IMR-90 (cell line): ENCODE data around the gene DPP10. TPM values are rescaled to one million over a fixed set of nuclear protein-coding genes. Genes with fewer than 3 reads are reported as not detected.

Experiments used
- ATAC-seq: fragments of 200-7000 bp; cut with Tn5 transposase; 2 replicates; pipeline ENCODE4 v1.9.1; 2020; ENCODE audit warnings: low read depth, mild to moderate bottlenecking, moderate library complexity
- BruUV-seq: library from RNA; stranded (reverse); fragments of 400-500 nt; replicated peaks from 2 replicates; lab custom pipeline; 2021; lab: Mats Ljungman, UMichigan
- CTCF ChIA-PET: fragments of 300-600 bp; formaldehyde crosslinking; extraction: SDS; loops from one replicate; lab custom pipeline; 2021; ENCODE audit warnings: antibody characterized with exemption; lab: Yijun Ruan, JAX
- POLR2A ChIA-PET: fragments of 300-600 bp; sonication (Branson Sonifier 250); formaldehyde crosslinking; loops from one replicate; lab custom pipeline; 2022; ENCODE audit warnings: antibody characterized with exemption; ENCODE audit not compliant: unreplicated experiment; lab: Charles Lee
- DNase-seq: peaks from one replicate; pipeline ENCODE4 v3.0.0; 2013
- H2AFZ ChIP-seq: replicated peaks from 2 replicates; pipeline ENCODE3; 2013; ENCODE audit warnings: low read length, mild to moderate bottlenecking; ENCODE audit not compliant: poor library complexity
- H2AK5ac ChIP-seq: 2 replicates; pipeline ENCODE4 v1.6.1; 2013; ENCODE audit warnings: low read depth, low read length, inconsistent platforms
- H2AK9ac ChIP-seq: replicated peaks from 2 replicates; pipeline ENCODE3; 2013; ENCODE audit warnings: mild to moderate bottlenecking, low read depth, low read length, moderate library complexity; ENCODE audit not compliant: poor library complexity
- H2BK120ac ChIP-seq: 2 replicates; pipeline ENCODE4 v1.6.1; 2013; ENCODE audit warnings: low read depth, low read length, inconsistent platforms
- H2BK15ac ChIP-seq: 3 replicates; pipeline ENCODE4 v1.6.1; 2013; ENCODE audit warnings: low read depth, low read length, inconsistent platforms
- H2BK20ac ChIP-seq: 2 replicates; pipeline ENCODE4 v1.6.1; 2013; ENCODE audit warnings: low read depth, mild to moderate bottlenecking, inconsistent platforms, low read length, moderate library complexity
- H2BK5ac ChIP-seq: 2 replicates; pipeline ENCODE4 v1.6.1; 2013; ENCODE audit warnings: mild to moderate bottlenecking, low read depth, low read length, inconsistent platforms; ENCODE audit not compliant: poor library complexity, severe bottlenecking
- H3K14ac ChIP-seq: replicated peaks from 2 replicates; pipeline ENCODE4 v1.6.1; 2013; ENCODE audit warnings: low read depth, low read length, inconsistent platforms
- H3K18ac ChIP-seq: 2 replicates; pipeline ENCODE4 v1.6.1; 2013; ENCODE audit warnings: low read depth, low read length, control low read depth
- H3K23ac ChIP-seq: 2 replicates; pipeline ENCODE4 v1.6.1; 2013; ENCODE audit warnings: low read depth, low read length, inconsistent platforms
- H3K27ac ChIP-seq: 2 replicates; pipeline ENCODE4 v1.5.1; 2013; ENCODE audit warnings: mild to moderate bottlenecking, control low read depth, low read length; ENCODE audit not compliant: insufficient read depth
- H3K27me3 ChIP-seq: 2 replicates; pipeline ENCODE4 v1.6.1; 2013; ENCODE audit warnings: low read length; ENCODE audit not compliant: control insufficient read depth, insufficient read depth
- H3K36me3 ChIP-seq: 2 replicates; pipeline ENCODE4 v1.6.1; 2013; ENCODE audit warnings: low read length, mixed read lengths; ENCODE audit not compliant: control insufficient read depth, insufficient read depth
- H3K4ac ChIP-seq: 2 replicates; pipeline ENCODE4 v1.6.1; 2013; ENCODE audit warnings: low read depth, low read length, inconsistent platforms
- H3K4me1 ChIP-seq: 2 replicates; pipeline ENCODE4 v1.6.1; 2013; ENCODE audit warnings: low read length, mixed read lengths; ENCODE audit not compliant: control insufficient read depth, insufficient read depth
- H3K4me2 ChIP-seq: 2 replicates; pipeline ENCODE4 v1.6.1; 2013; ENCODE audit warnings: low read depth, mild to moderate bottlenecking, control low read depth, low read length, moderate library complexity
- H3K4me3 ChIP-seq: 2 replicates; pipeline ENCODE4 v1.5.1; 2013; ENCODE audit warnings: low read depth, mild to moderate bottlenecking, control low read depth, low read length, moderate library complexity; ENCODE audit not compliant: insufficient read depth
- H3K56ac ChIP-seq: 2 replicates; pipeline ENCODE4 v1.6.1; 2013; ENCODE audit warnings: low read length, inconsistent platforms; ENCODE audit not compliant: insufficient read depth; ENCODE audit errors: extremely low read depth
- H3K79me1 ChIP-seq, 2 experiments: 2 replicates each; pipeline ENCODE4 v1.6.1; 2013; ENCODE audit warnings: low read length in 2 of 2, inconsistent platforms in 1 of 2, low read depth in 1 of 2
- H3K9ac ChIP-seq: 2 replicates; pipeline ENCODE4 v1.6.1; 2013; ENCODE audit warnings: low read depth, low read length, control low read depth
- H3K9me1 ChIP-seq: 2 replicates; pipeline ENCODE4 v1.6.1; 2013; ENCODE audit warnings: low read length, inconsistent platforms; ENCODE audit not compliant: insufficient read depth
- H3K9me3 ChIP-seq: 2 replicates; pipeline ENCODE4 v1.6.1; 2013; ENCODE audit warnings: low read length; ENCODE audit not compliant: control insufficient read depth, insufficient read depth
- H4K20me1 ChIP-seq: 2 replicates; pipeline ENCODE4 v1.6.1; 2013; ENCODE audit warnings: low read length, inconsistent platforms; ENCODE audit not compliant: insufficient read depth
- H4K5ac ChIP-seq: 2 replicates; pipeline ENCODE4 v1.6.1; 2013; ENCODE audit warnings: mild to moderate bottlenecking, low read depth, low read length, control low read depth
- H4K8ac ChIP-seq, 2 experiments: 2 replicates each; pipeline ENCODE4 v1.6.1; 2013; ENCODE audit warnings: low read depth in 2 of 2, low read length in 2 of 2, control low read depth in 1 of 2, inconsistent platforms in 1 of 2
- H4K91ac ChIP-seq: 2 replicates; pipeline ENCODE4 v1.6.1; 2013; ENCODE audit warnings: low read depth, low read length, inconsistent platforms; ENCODE audit not compliant: insufficient read depth
- RFX5 ChIP-seq: IDR thresholded peaks from 2 replicates; pipeline ENCODE4 v1.8.0; 2012; ENCODE audit warnings: low read depth, mild to moderate bottlenecking, low read length, moderate library complexity
- dilution Hi-C: fragments of 300-500 bp; cut with HindIII; formaldehyde crosslinking; loops from one replicate; pipeline ENCODE4 v1.14.3; 2018; ENCODE audit warnings: low sequenced_read_pairs; ENCODE audit not compliant: unreplicated experiment
- in situ Hi-C: fragments of 300-500 bp; cut with MboI; formaldehyde crosslinking; loops from 3 replicates; pipeline ENCODE4 v1.14.3; 2019; ENCODE audit warnings: low sequenced_read_pairs, inconsistent platforms, mixed read lengths
- intact Hi-C: fragments of 100-400 bp; cut with micrococcal nuclease; formaldehyde crosslinking; loops from 2 replicates; pipeline ENCODE4 v1.10.0; 2022
- polyA plus RNA-seq, 3 experiments: library from polyadenylated mRNA; depleted of rRNA; stranded (reverse); fragments of >200 nt; gene quantifications; 2 replicates each; pipeline ENCODE4 v1.2.3, GENCODE V29; 2012; ENCODE audit warnings: low replicate concordance in 1 of 3
- total RNA-seq: library from RNA; depleted of rRNA; stranded (reverse); fragments of >200 nt; gene quantifications from 2 replicates; pipeline ENCODE4 v1.2.3, GENCODE V29; 2012
- TF ChIP-seq, protein P1 (sequence below): conservative IDR thresholded peaks from 2 replicates; pipeline ENCODE4 v1.5.1; 2012; ENCODE audit warnings: mild to moderate bottlenecking, low read depth, low read length, improper control_type of control experiment

Gene DPP10
- total and polyA plus RNA-seq, 2 of the 4 experiments (the other 2 are of a cell fraction), result not detected

DNA sequence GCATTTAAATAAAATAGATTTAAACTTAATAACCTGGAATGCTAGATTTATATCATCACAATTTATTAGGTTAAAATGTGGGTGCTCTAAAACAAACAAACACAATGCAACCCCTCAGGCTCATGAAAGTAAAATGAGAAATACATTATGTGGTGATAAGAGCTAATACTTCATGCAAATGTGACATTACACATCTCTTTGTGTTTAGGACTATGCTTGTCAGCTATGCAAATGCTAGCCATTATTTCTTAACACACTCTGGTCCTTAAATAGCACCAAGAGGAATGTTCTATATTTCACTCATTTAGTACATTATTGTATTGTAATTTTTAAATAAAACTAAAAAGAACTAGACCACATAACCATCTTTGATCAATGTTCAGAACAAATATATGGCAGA lies 627.6 kb downstream of the DPP10 start:
- in situ Hi-C loops (no loop called here), dilution Hi-C loops (no loop called here)
- H3K27me3 ChIP-seq, result no peaks in the 10 kb centered on the region

More for the DNA sequence above, 627.6 kb downstream of the DPP10 start:
- Histone ChIP-seq H2BK5ac (no peak overlapping the region), H3K18ac (no peak overlapping the region), H3K9ac (no peak overlapping the region), H2AK9ac (no peak overlapping the region), H3K9me1 (no peaks in the 10 kb centered on the region), H3K4me2 (no peak overlapping the region), H3K4me3 (no peak overlapping the region), H4K8ac (no peak overlapping the region), H3K36me3 (no peaks in the 10 kb centered on the region), H3K56ac (no peak overlapping the region), H3K23ac (no peak overlapping the region), H3K9me3 (no peaks in the 10 kb centered on the region), H3K4me1 (no peaks in the 10 kb centered on the region), H2AK5ac (no peak overlapping the region), H4K5ac (no peak overlapping the region), H2BK20ac (no peak overlapping the region), H3K14ac (no peak overlapping the region), H3K4ac (no peak overlapping the region), H4K91ac (no peak overlapping the region), H2BK120ac (no peak overlapping the region), H4K20me1 (no peaks in the 10 kb centered on the region), H3K27ac (no peak overlapping the region), H2AFZ (no peak overlapping the region), H2BK15ac (no peak overlapping the region), H3K79me1 (no peaks in the 10 kb centered on the region)
- POLR2A ChIA-PET, result no interaction called here
- BruUV-seq, result no TSS peak
- intact Hi-C loops, result no loop called here
- TF ChIP-seq, protein P1, sequence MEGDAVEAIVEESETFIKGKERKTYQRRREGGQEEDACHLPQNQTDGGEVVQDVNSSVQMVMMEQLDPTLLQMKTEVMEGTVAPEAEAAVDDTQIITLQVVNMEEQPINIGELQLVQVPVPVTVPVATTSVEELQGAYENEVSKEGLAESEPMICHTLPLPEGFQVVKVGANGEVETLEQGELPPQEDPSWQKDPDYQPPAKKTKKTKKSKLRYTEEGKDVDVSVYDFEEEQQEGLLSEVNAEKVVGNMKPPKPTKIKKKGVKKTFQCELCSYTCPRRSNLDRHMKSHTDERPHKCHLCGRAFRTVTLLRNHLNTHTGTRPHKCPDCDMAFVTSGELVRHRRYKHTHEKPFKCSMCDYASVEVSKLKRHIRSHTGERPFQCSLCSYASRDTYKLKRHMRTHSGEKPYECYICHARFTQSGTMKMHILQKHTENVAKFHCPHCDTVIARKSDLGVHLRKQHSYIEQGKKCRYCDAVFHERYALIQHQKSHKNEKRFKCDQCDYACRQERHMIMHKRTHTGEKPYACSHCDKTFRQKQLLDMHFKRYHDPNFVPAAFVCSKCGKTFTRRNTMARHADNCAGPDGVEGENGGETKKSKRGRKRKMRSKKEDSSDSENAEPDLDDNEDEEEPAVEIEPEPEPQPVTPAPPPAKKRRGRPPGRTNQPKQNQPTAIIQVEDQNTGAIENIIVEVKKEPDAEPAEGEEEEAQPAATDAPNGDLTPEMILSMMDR, result no peak
- TF ChIP-seq RFX5, result no peak
- ATAC-seq (no peak), DNase-seq (no peak)
- CTCF ChIA-PET, result no interaction called here
